Pulmonary artery endothelial cell (primary cell): Measurements from ENCODE around the gene PREX1. TPM values are rescaled to one million over a fixed set of nuclear protein-coding genes. Genes with fewer than 3 reads are reported as not detected.

Source experiments
- DNase-seq: peaks from one replicate; pipeline ENCODE4 v3.0.0-alpha.2; 2011; ENCODE audit warnings: low read depth, low spot score
- total RNA-seq: library from RNA; depleted of rRNA; stranded (reverse); fragments of >200 nt; gene quantifications from 2 replicates; pipeline ENCODE4 v1.2.3, GENCODE V29; 2014

The PREX1 gene
- total RNA-seq, 1 donor from 2014 or later = 115 TPM

- no peak for DNase-seq
Measured at GRCh38 chr20:48794816-48795457, 32.9 kb downstream of the PREX1 start.

GRCh38 chr20:48794360-48794759, 33.4 kb downstream of the PREX1 start:
- DNase-seq = no peak

- DNase-seq = no peak
Measured at GRCh38 chr20:48793776-48794175, 34.0 kb downstream of the PREX1 start.

- peak; percentile 47 for DNase-seq
Measured at GRCh38 chr20:48791666-48792071, 36.1 kb downstream of the PREX1 start.

GRCh38 chr20:48791014-48791413, 36.8 kb downstream of the PREX1 start:
- no peak for DNase-seq

- DNase-seq = no peak
Measured at GRCh38 chr20:48790473-48791003, 37.3 kb downstream of the PREX1 start.

- DNase-seq = no peak
Measured at GRCh38 chr20:48789781-48790472, 37.9 kb downstream of the PREX1 start.

GRCh38 chr20:48789185-48789668, 38.6 kb downstream of the PREX1 start:
- no peak for DNase-seq

GRCh38 chr20:48788486-48789072, 39.2 kb downstream of the PREX1 start:
- no peak for DNase-seq

GRCh38 chr20:48787861-48788375, 39.9 kb downstream of the PREX1 start:
- DNase-seq = no peak

GRCh38 chr20:48786951-48787705, 40.7 kb downstream of the PREX1 start:
- DNase-seq = no peak

- DNase-seq = no peak
Measured at GRCh38 chr20:48785801-48786200, 42.0 kb downstream of the PREX1 start.

- DNase-seq = no peak
Measured at GRCh38 chr20:48785256-48785655, 42.5 kb downstream of the PREX1 start.

- no peak for DNase-seq
Measured at GRCh38 chr20:48784273-48784641, 43.5 kb downstream of the PREX1 start.

- no peak for DNase-seq
Measured at GRCh38 chr20:48783533-48784272, 44.1 kb downstream of the PREX1 start.

GRCh38 chr20:48782901-48783308, 44.9 kb downstream of the PREX1 start:
- DNase-seq = no peak

GRCh38 chr20:48782053-48782452, 45.7 kb downstream of the PREX1 start:
- no peak for DNase-seq

GRCh38 chr20:48781634-48782033, 46.2 kb downstream of the PREX1 start:
- no peak for DNase-seq

- no peak for DNase-seq
Measured at GRCh38 chr20:48779435-48779834, 48.4 kb downstream of the PREX1 start.

- no peak for DNase-seq
Measured at GRCh38 chr20:48777821-48778220, 50.0 kb downstream of the PREX1 start.

- DNase-seq = no peak
Measured at GRCh38 chr20:48777005-48777404, 50.8 kb downstream of the PREX1 start.
